HCT116 (cell line): Measurements from ENCODE around the gene ETV5. TPM values are rescaled to one million over a fixed set of nuclear protein-coding genes. Genes with fewer than 3 reads are reported as not detected.
A peak's percentile ranks its signal among the peaks of the same experiment; 100 is the strongest.

Source experiments
- ATAC-seq: fragments of 200-7000 bp; cut with Tn5 transposase; 2 replicates; pipeline ENCODE4 v1.9.1; 2020; ENCODE audit warnings: mild to moderate bottlenecking, moderate library complexity
- BruUV-seq: library from RNA; stranded (reverse); fragments of 400-500 nt; replicated peaks from 2 replicates; lab custom pipeline; 2021; lab: Mats Ljungman, UMichigan
- CTCF ChIA-PET: fragments of 300-600 bp; sonication (Branson Sonifier 250); formaldehyde crosslinking; loops from one replicate; lab custom pipeline; 2021; ENCODE audit warnings: antibody characterized with exemption; lab: Charles Lee
- POLR2A ChIA-PET: fragments of 300-600, 350-600 bp; sonication (Branson Sonifier 250); formaldehyde crosslinking; loops from one replicate; lab custom pipeline; 2021; ENCODE audit warnings: antibody characterized with exemption; lab: Charles Lee
- RAD21 ChIA-PET, 2 experiments: fragments of 300-600 bp; sonication (Branson Sonifier 250); formaldehyde crosslinking; loops; one replicate each; lab custom pipeline; 2023; ENCODE audit warnings: low total read pairs in 2 of 2; ENCODE audit not compliant: uncharacterized antibody in 2 of 2, unreplicated experiment in 2 of 2, low non-redundant PET in 1 of 2; lab: Charles Lee
- DNase-seq: peaks from one replicate; pipeline ENCODE4 v3.0.0-alpha.2; 2010; ENCODE audit warnings: low read depth, low spot score
- H2AFZ ChIP-seq: fragments of 200-600 bp; shearing (Covaris generic), sonication (generic); 2 replicates; pipeline ENCODE4 v1.6.1; 2017; ENCODE audit warnings: low read depth, mixed run types, mixed read lengths, antibody characterized with exemption, low read length; ENCODE audit not compliant: poor library complexity, severe bottlenecking
- H3K27ac ChIP-seq: 2 replicates; pipeline ENCODE4 v1.5.1; 2012; ENCODE audit warnings: low read depth, low read length
- H3K27me3 ChIP-seq: fragments of 200-600 bp; sonication (generic); 2 replicates; pipeline ENCODE4 v1.6.1; 2016; ENCODE audit warnings: mixed run types, low read length, mixed read lengths; ENCODE audit not compliant: insufficient read depth
- H3K36me3 ChIP-seq, 2 experiments: fragments of 200-500 bp in 1 of 2; fragments of 200-600 bp in 1 of 2; sonication (Bioruptor generic) in 1 of 2; sonication (generic) in 1 of 2; 2 replicates each; pipeline versions ENCODE4 v1.5.1 to v1.6.1; 2014 to 2016; ENCODE audit warnings: low read length in 2 of 2, inconsistent platforms in 1 of 2, mixed read lengths in 1 of 2, mixed run types in 1 of 2; ENCODE audit not compliant: insufficient read depth in 2 of 2, control insufficient read depth in 1 of 2
- H3K4me1 ChIP-seq, 2 experiments: fragments of 200-600 bp in 1 of 2; sonication (generic) in 1 of 2; 2 replicates each; pipeline versions ENCODE4 v1.5.1 to v1.6.1; 2012 to 2017; ENCODE audit warnings: low read length in 2 of 2, inconsistent platforms in 1 of 2, mild to moderate bottlenecking in 1 of 2, mixed read lengths in 1 of 2, mixed run types in 1 of 2, moderate library complexity in 1 of 2; ENCODE audit not compliant: insufficient read depth in 2 of 2, control insufficient read depth in 1 of 2
- H3K4me2 ChIP-seq: fragments of 200-600 bp; sonication (generic); 2 replicates; pipeline ENCODE4 v1.6.1; 2017; ENCODE audit warnings: mixed run types, low read length, mixed read lengths
- H3K4me3 ChIP-seq, 2 experiments: fragments of 200-600 bp in 1 of 2; sonication (generic) in 1 of 2; replicated peaks in 1 of 2; 2 replicates each; pipeline ENCODE4 v1.5.1; 2011 to 2016; ENCODE audit warnings: low read length in 2 of 2, control low read depth in 1 of 2, low read depth in 1 of 2, mild to moderate bottlenecking in 1 of 2, mixed read lengths in 1 of 2, mixed run types in 1 of 2
- H3K79me2 ChIP-seq: fragments of 200-600 bp; sonication (generic); 2 replicates; pipeline ENCODE4 v1.6.1; 2017; ENCODE audit warnings: mild to moderate bottlenecking, mixed run types, low read length, moderate library complexity, mixed read lengths; ENCODE audit not compliant: insufficient read depth
- H3K9ac ChIP-seq: fragments of 200-600 bp; sonication (generic); 2 replicates; pipeline ENCODE4 v1.6.1; 2016; ENCODE audit warnings: low read length, mixed read lengths
- H3K9me2 ChIP-seq: fragments of 200-600 bp; sonication (generic), shearing (Covaris generic); 2 replicates; pipeline ENCODE4 v1.6.1; 2017; ENCODE audit warnings: mixed run types, mild to moderate bottlenecking, moderate library complexity; ENCODE audit not compliant: insufficient read depth
- H3K9me3 ChIP-seq, 2 experiments: fragments of 200-500 bp in 1 of 2; fragments of 200-600 bp in 1 of 2; sonication (Bioruptor generic) in 1 of 2; sonication (generic) in 1 of 2; 2 replicates each; pipeline ENCODE4 v1.6.1; 2014 to 2017; ENCODE audit warnings: low read length in 2 of 2, mixed read lengths in 2 of 2, inconsistent platforms in 1 of 2, low read depth in 1 of 2, mild to moderate bottlenecking in 1 of 2, mixed run types in 1 of 2, moderate library complexity in 1 of 2; ENCODE audit not compliant: control insufficient read depth in 1 of 2, insufficient read depth in 1 of 2
- H4K20me1 ChIP-seq: fragments of 200-600 bp; sonication (generic), shearing (Covaris generic); 2 replicates; pipeline ENCODE4 v1.6.1; 2017; ENCODE audit warnings: mixed run types, mild to moderate bottlenecking, moderate library complexity; ENCODE audit not compliant: insufficient read depth
- ATF3 ChIP-seq: IDR thresholded peaks from 2 replicates; pipeline ENCODE4 v1.6.1; 2012
- CTCF ChIP-seq, 3 experiments: fragments of 200-600 bp in 1 of 3; sonication (generic) in 1 of 3; IDR thresholded peaks in 2 of 3; conservative IDR thresholded peaks in 1 of 3; 2 replicates each; pipeline ENCODE4 v1.5.1; 2012 to 2017; ENCODE audit warnings: low read depth in 2 of 3, low read length in 2 of 3, antibody characterized with exemption in 1 of 3, borderline replicate concordance in 1 of 3, control low read depth in 1 of 3, mild to moderate bottlenecking in 1 of 3, mixed read lengths in 1 of 3, mixed run types in 1 of 3, moderate library complexity in 1 of 3; ENCODE audit not compliant: insufficient read depth in 1 of 3
- EZH2 ChIP-seq: fragments of 200-600 bp; sonication (generic); IDR thresholded peaks from 2 replicates; pipeline ENCODE4 v1.6.1; 2017; ENCODE audit warnings: antibody characterized with exemption, mixed run types
- EZH2phosphoT487 ChIP-seq: fragments of 200-600 bp; IDR thresholded peaks from 2 replicates; pipeline ENCODE4 v1.6.1; 2018; ENCODE audit warnings: antibody characterized with exemption, borderline replicate concordance
- FOSL1 ChIP-seq: IDR thresholded peaks from 2 replicates; pipeline ENCODE4 v1.6.1; 2012; ENCODE audit warnings: low read depth
- JUND ChIP-seq: IDR thresholded peaks from 2 replicates; pipeline ENCODE4 v1.6.1; 2012
- MAX ChIP-seq: IDR thresholded peaks from 2 replicates; pipeline ENCODE4 v1.6.1; 2012
- POLR2A ChIP-seq: IDR thresholded peaks from 2 replicates; pipeline ENCODE4 v1.7.0; 2011; ENCODE audit warnings: borderline replicate concordance; ENCODE audit not compliant: insufficient read depth, insufficient read length; ENCODE audit errors: extremely low read depth
- POLR2AphosphoS5 ChIP-seq: IDR thresholded peaks from 2 replicates; pipeline ENCODE4 v1.6.1; 2011; ENCODE audit warnings: mild to moderate bottlenecking, low read depth, low read length, moderate library complexity
- RAD21 ChIP-seq: IDR thresholded peaks from 2 replicates; pipeline ENCODE4 v1.6.1; 2012; ENCODE audit warnings: low read depth, mild to moderate bottlenecking
- SIN3A ChIP-seq: IDR thresholded peaks from 2 replicates; pipeline ENCODE4 v1.6.1; 2012; ENCODE audit warnings: low read depth
- SP1 ChIP-seq: IDR thresholded peaks from 2 replicates; pipeline ENCODE4 v1.6.1; 2012; ENCODE audit warnings: low read depth
- SRF ChIP-seq: IDR thresholded peaks from 2 replicates; pipeline ENCODE4 v1.6.1; 2012; ENCODE audit warnings: low read depth
- TCF7L2 ChIP-seq: IDR thresholded peaks from 2 replicates; pipeline ENCODE4 v1.7.0; 2011; ENCODE audit warnings: borderline replicate concordance, inconsistent platforms; ENCODE audit not compliant: insufficient read depth, insufficient read length; ENCODE audit errors: extremely low read depth
- ZFX ChIP-seq: fragments of 450-650 bp; IDR thresholded peaks from 2 replicates; pipeline ENCODE4 v1.6.1; 2017
- ZNF274 ChIP-seq: fragments of 200-500 bp; sonication (Bioruptor generic); IDR thresholded peaks from 2 replicates; pipeline ENCODE4 v1.6.1; 2014; ENCODE audit warnings: mild to moderate bottlenecking, low read depth, low read length, inconsistent platforms
- intact Hi-C: fragments of 100-400 bp; cut with micrococcal nuclease; formaldehyde crosslinking; loops from 2 replicates; pipeline ENCODE4 v1.10.0; 2022
- total RNA-seq: library from RNA; stranded (reverse); gene quantifications from one replicate; pipeline ENCODE4 v1.2.1, GENCODE V29; 2021; ENCODE audit not compliant: unreplicated experiment

The ETV5 gene
- total RNA-seq, 1 experiment from 2014 or later: 89.7 TPM

- ChIA-PET CTCF (no interaction called here), POLR2A (no interaction called here)
These were observed 64.5 kb downstream of the ETV5 start for GRCh38 chr3:186044427-186044826.

GRCh38 chr3:186042521-186043202, 66.2 kb downstream of the ETV5 start:
- intact Hi-C loops: no loop called here
- POLR2A ChIA-PET: no interaction called here
- no peak for ATAC-seq

More at GRCh38 chr3:186044427-186044826, 64.5 kb downstream of the ETV5 start:
- H3K4me2 ChIP-seq: no peak overlapping the region
- no peaks in the 10 kb centered on the region for H3K4me1 ChIP-seq
- BruUV-seq: no TSS peak
- no peak overlapping the region for H3K4me3 ChIP-seq
- H3K27ac ChIP-seq: no peak overlapping the region
- H3K9me2 ChIP-seq: no peaks in the 10 kb centered on the region
- DNase-seq: no peak
- TF ChIP-seq TCF7L2 (no peak), ATF3 (no peak), POLR2AphosphoS5 (peak; percentile 30; the same call in 1 of the 2 replicates), ZNF274 (no peak)
- TF ChIP-seq, all 23 proteins: peak for 1
- no peaks in the 10 kb centered on the region for H3K27me3 ChIP-seq
- no peak overlapping the region for H2AFZ ChIP-seq
- H3K79me2 ChIP-seq: no peaks in the 10 kb centered on the region
- H3K9me3 ChIP-seq: no peaks in the 10 kb centered on the region
- no peak overlapping the region for H3K9ac ChIP-seq
- peaks cover 8 to 14% of the 10 kb centered on the region in 2 experiments; a peak in 3 of 4 replicates for H3K36me3 ChIP-seq
- H4K20me1 ChIP-seq: no peaks in the 10 kb centered on the region
- RAD21 ChIA-PET: no interaction called here
- intact Hi-C loops: no loop called here
- ATAC-seq: no peak

More at GRCh38 chr3:186042521-186043202, 66.2 kb downstream of the ETV5 start:
- no peak for TF ChIP-seq TCF7L2
- TF ChIP-seq FOSL1: no peak
- TF ChIP-seq POLR2A: no peak
- no peak for TF ChIP-seq JUND
- TF ChIP-seq SRF: no peak
- TF ChIP-seq CTCF (IDR thresholded peaks at IDR 0.05 in 2 of 3, conservative IDR thresholded peaks at IDR 0.05 in 1 of 3; ENCODE audit: borderline replicate concordance in 1 of 3, insufficient read depth in 1 of 3, low read depth in 2 of 3, low read length in 2 of 3): no peak
- no peak for TF ChIP-seq EZH2phosphoT487
- no peak for TF ChIP-seq SIN3A
- TF ChIP-seq MAX: no peak
- TF ChIP-seq RAD21: no peak
- no peak for TF ChIP-seq ATF3
- no peak for TF ChIP-seq SP1
- no peak for TF ChIP-seq ZFX
- TF ChIP-seq EZH2: no peak
- no peak for TF ChIP-seq POLR2AphosphoS5
- H2AFZ ChIP-seq: no peak overlapping the region
- H3K9me2 ChIP-seq: no peaks in the 10 kb centered on the region
- CTCF ChIA-PET: no interaction called here
- no peak for DNase-seq
- no peak overlapping the region for H3K27ac ChIP-seq
- no peaks in the 10 kb centered on the region for H3K79me2 ChIP-seq
- BruUV-seq: no TSS peak
- no peaks in the 10 kb centered on the region for H3K27me3 ChIP-seq
- no peaks in the 10 kb centered on the region for H4K20me1 ChIP-seq
- peaks cover 0 to 10% of the 10 kb centered on the region in 2 experiments; a peak in 3 of 4 replicates for H3K36me3 ChIP-seq
- H3K4me1 ChIP-seq: no peaks in the 10 kb centered on the region
- H3K4me3 ChIP-seq: no peak overlapping the region
- RAD21 ChIA-PET: no interaction called here
- H3K9me3 ChIP-seq: peaks cover 0 to 5% of the 10 kb centered on the region in 2 experiments; a peak in 1 of 4 replicates
- H3K4me2 ChIP-seq: no peak overlapping the region
- no peak overlapping the region for H3K9ac ChIP-seq
